Right lobe of liver (tissue), 6 donors: Measurements from ENCODE around the gene VTN. TPM values are rescaled to one million over a fixed set of nuclear protein-coding genes. Genes with fewer than 3 reads are reported as not detected.

ENCODE experiments used
- ATAC-seq, 4 donors: fragments of 200-7000 bp; cut with Tn5 transposase; one replicate each; pipeline ENCODE4 v1.9.1; 2020; ENCODE audit warnings: mild to moderate bottlenecking in 4 of 4, moderate library complexity in 4 of 4
- DNase-seq, 3 donors: peaks; one replicate each; pipeline ENCODE4 v3.0.0-alpha.2; 2020
- H3K27ac ChIP-seq, 3 donors: fragments of 200-600 bp; one replicate each; pipeline ENCODE4 v1.8.0; 2022
- H3K27me3 ChIP-seq, 2 donors: fragments of 200-600 bp; one replicate each; pipeline ENCODE4 v1.8.0; 2022
- H3K36me3 ChIP-seq, 4 donors: fragments of 200-600 bp; sonication (generic) in 1 of 4; one replicate each; pipeline versions ENCODE4 v1.5.1 to v1.8.0; 2017 to 2022; ENCODE audit warnings: control low read depth in 1 of 4
- H3K4me1 ChIP-seq, 4 donors: fragments of 200-600 bp; sonication (generic) in 1 of 4; one replicate each; pipeline versions ENCODE4 v1.5.1 to v1.8.0; 2017 to 2022; ENCODE audit warnings: control low read depth in 1 of 4
- H3K4me3 ChIP-seq, 3 donors: fragments of 200-600 bp; one replicate each; pipeline ENCODE4 v1.8.0; 2022
- H3K9me3 ChIP-seq, 4 donors: fragments of 200-600 bp; sonication (generic) in 1 of 4; one replicate each; pipeline versions ENCODE4 v1.5.1 to v1.8.0; 2017 to 2022; ENCODE audit warnings: control low read depth in 1 of 4
- CTCF ChIP-seq, 4 donors: fragments of 200-600 bp in 3 of 4; fragments of 450-650 bp in 1 of 4; IDR thresholded peaks; one replicate each; pipeline versions ENCODE4 v1.5.1 to v1.8.0; 2016 to 2022; ENCODE audit warnings: antibody characterized with exemption in 4 of 4, mild to moderate bottlenecking in 2 of 4
- POLR2A ChIP-seq: fragments of 450-650 bp; IDR thresholded peaks from one replicate; pipeline ENCODE4 v1.6.1; 2017; ENCODE audit warnings: antibody characterized with exemption, mild to moderate bottlenecking
- WGBS: methylation state at CpG from one replicate; pipeline ENCODE4 v1.1.6; 2018; ENCODE audit warnings: low coverage, low lambda C conversion rate; ENCODE audit not compliant: insufficient coverage; ENCODE audit errors: missing lambda C conversion rate; 5-methylcytosine and 5-hydroxymethylcytosine counted together
- intact Hi-C, 2 donors: fragments of 100-400 bp; cut with DNase I; formaldehyde crosslinking; loops; one replicate each; pipeline versions ENCODE4 v1.11.2 to v1.14.1; 2022
- total RNA-seq, 6 experiments: library from RNA; depleted of rRNA in 2 of 6; stranded (reverse); fragments of >200 nt in 2 of 6; fragmentation: NEBNext Ultra II Directional in 3 of 6; extraction: Animal tissue kit (Norgen Biotek cat#: 25700) in 3 of 6; gene quantifications; one replicate each; pipeline versions ENCODE4 v1.1.0 to v1.2.4, GENCODE V29; 2016 to 2023
- donor health status: DM: no; HTN: yes; CAD: no.
- donor health status: DM: no; HTN: no; CAD: no.
- donor health status: DM: no; HTN: no; CAD: no.
- donor health status: DM: no; HTN: yes; CAD: no.
- donor health status: DM: no; HTN: yes; CAD: no.

Gene VTN
- total RNA-seq, 6 experiments from 2014 or later: 2,747 to 3,771 (median 3,031) TPM

- intact Hi-C loops: no loop called here
- Histone ChIP-seq H3K4me3 (peak within 1 kb of the TSS; percentile 94 to 96 (median 95)), H3K27ac (peak within 1 kb of the TSS; percentile 95 to 99 (median 95)), H3K9me3 (no peaks in the 10 kb centered on the region), H3K4me1 (peaks cover 0 to 34% (median 11%) of the 10 kb centered on the region in 4 donors), H3K27me3 (no peaks in the 10 kb centered on the region), H3K36me3 (peaks cover 0 to 22% (median 6%) of the 10 kb centered on the region in 4 donors)
- DNase-seq (peak; percentile 98 to 99 (median 99)), ATAC-seq (peak; percentile 88 to 97 (median 95))
- under 1% methylated on average over 19 of the region's 62 CpGs for WGBS
- TF ChIP-seq CTCF (IDR thresholded peaks at IDR 0.05): no peak
- peak; percentile 96 for TF ChIP-seq POLR2A
Observed at GRCh38 chr17:28335201-28335958, 34.7 kb downstream of the VTN start, which contains the start of the genes IFT20 and TNFAIP1. TSS of gene IFT20 (minus strand) at chr17:28335472. CDS start at chr17:28331985, 3,487 bp downstream. TSS of gene TNFAIP1 (plus strand) at chr17:28335761. CDS start at chr17:28339522, 3,761 bp downstream.

- peaks cover 0 to 34% (median 11%) of the 10 kb centered on the region in 4 donors for H3K4me1 ChIP-seq
- intact Hi-C loops: no loop called here
- 4% methylated on average over 14 of the region's 18 CpGs for WGBS
- no peaks in the 10 kb centered on the region for H3K27me3 ChIP-seq
- H3K36me3 ChIP-seq: peaks cover 0 to 22% (median 3%) of the 10 kb centered on the region in 4 donors
- DNase-seq (no peak), ATAC-seq (no peak)
- H3K4me3 ChIP-seq: peak overlapping the region; percentile 94 to 96 (median 95)
- peak overlapping the region; percentile 66 to 95 (median 85) for H3K27ac ChIP-seq
- H3K9me3 ChIP-seq: no peaks in the 10 kb centered on the region
- TF ChIP-seq POLR2A: no peak
- no peak for TF ChIP-seq CTCF (IDR thresholded peaks at IDR 0.05)
Observed at GRCh38 chr17:28334666-28335200, 35.4 kb downstream of the VTN start.

- Histone ChIP-seq H3K4me1 (peaks cover 0 to 34% (median 11%) of the 10 kb centered on the region in 4 donors), H3K27me3 (no peaks in the 10 kb centered on the region), H3K9me3 (no peaks in the 10 kb centered on the region), H3K36me3 (peaks cover 0 to 23% (median 7%) of the 10 kb centered on the region in 4 donors), H3K4me3 (peak overlapping the region; percentile 94 to 96 (median 95)), H3K27ac (no peak overlapping the region)
- DNase-seq (no peak), ATAC-seq (no peak)
- 49% methylated on average over 6 of the region's 6 CpGs for WGBS
- TF ChIP-seq POLR2A (no peak), CTCF (IDR thresholded peaks at IDR 0.05) (no peak)
- intact Hi-C loops: no loop called here
Observed at GRCh38 chr17:28334171-28334570, 35.9 kb downstream of the VTN start.

- no peaks in the 10 kb centered on the region for H3K27me3 ChIP-seq
- 55% methylated on average over 1 of the region's 1 CpG for WGBS
- intact Hi-C loops: no loop called here
- H3K27ac ChIP-seq: no peak overlapping the region
- peaks cover 0 to 33% (median 11%) of the 10 kb centered on the region in 4 donors for H3K4me1 ChIP-seq
- peaks cover 0 to 31% (median 13%) of the 10 kb centered on the region in 4 donors for H3K36me3 ChIP-seq
- no peak for ATAC-seq
- peak in 1 of 3 donors; percentile 40 for DNase-seq
- TF ChIP-seq POLR2A: no peak
- no peak for TF ChIP-seq CTCF (IDR thresholded peaks at IDR 0.05)
- H3K4me3 ChIP-seq: no peak overlapping the region
- no peaks in the 10 kb centered on the region for H3K9me3 ChIP-seq
Observed at GRCh38 chr17:28333083-28333746, 36.9 kb downstream of the VTN start.
